ENCODE data around the gene CYP19A1.

CYP19A1 gene

GRCh38 chr15:51348688-51349087 lies 10.3 kb upstream of the CYP19A1 start:
- H3K79me2 ChIP-seq (ENCODE audit: insufficient read depth, low read depth), result no peaks in the 10 kb centered on the region
- no peaks in the 10 kb centered on the region for H3K27me3 ChIP-seq (ENCODE audit: insufficient read depth, low read depth)
- H3K36me3 ChIP-seq (ENCODE audit: insufficient read depth), result no peaks in the 10 kb centered on the region
- peaks cover 48% of the 10 kb centered on the region for H3K4me1 ChIP-seq (ENCODE audit: low read depth, poor library complexity, severe bottlenecking)
- H3K4me2 ChIP-seq, result peak overlapping the region; percentile 89
- H3K9ac ChIP-seq, result peak overlapping the region; percentile 7; the same call in 1 of the 2 replicates
- no peak overlapping the region for H3K4me3 ChIP-seq (IDR thresholded peaks at IDR 0.05; ENCODE audit: insufficient read depth, low read depth, low read length)
- no peaks in the 10 kb centered on the region for H4K20me1 ChIP-seq (ENCODE audit: insufficient read depth)
- no peak overlapping the region for H2AFZ ChIP-seq (ENCODE audit: low read depth)
- no peak for TF ChIP-seq CTCF (conservative IDR thresholded peaks at IDR 0.05; ENCODE audit: low read depth, low read length)
- H3K27ac ChIP-seq, result peak overlapping the region; percentile 66

- H3K4me1 ChIP-seq (ENCODE audit: low read depth, poor library complexity, severe bottlenecking), result peaks cover 46% of the 10 kb centered on the region
- no peak overlapping the region for H2AFZ ChIP-seq (ENCODE audit: low read depth)
- H3K4me2 ChIP-seq, result no peak overlapping the region
- H3K9ac ChIP-seq, result no peak overlapping the region
- H4K20me1 ChIP-seq (ENCODE audit: insufficient read depth), result no peaks in the 10 kb centered on the region
- H3K36me3 ChIP-seq (ENCODE audit: insufficient read depth), result no peaks in the 10 kb centered on the region
- no peaks in the 10 kb centered on the region for H3K79me2 ChIP-seq (ENCODE audit: insufficient read depth, low read depth)
- no peak for TF ChIP-seq CTCF (conservative IDR thresholded peaks at IDR 0.05; ENCODE audit: low read depth, low read length)
- no peak overlapping the region for H3K4me3 ChIP-seq (IDR thresholded peaks at IDR 0.05; ENCODE audit: insufficient read depth, low read depth, low read length)
- H3K27ac ChIP-seq, result no peak overlapping the region
- no peaks in the 10 kb centered on the region for H3K27me3 ChIP-seq (ENCODE audit: insufficient read depth, low read depth)
Measured at GRCh38 chr15:51346136-51346535, 7.7 kb upstream of the CYP19A1 start.

- H4K20me1 ChIP-seq (ENCODE audit: insufficient read depth), result no peaks in the 10 kb centered on the region
- no peak for TF ChIP-seq CTCF (conservative IDR thresholded peaks at IDR 0.05; ENCODE audit: low read depth, low read length)
- no peak overlapping the region for H3K4me3 ChIP-seq (IDR thresholded peaks at IDR 0.05; ENCODE audit: insufficient read depth, low read depth, low read length)
- H3K4me2 ChIP-seq, result no peak overlapping the region
- no peak overlapping the region for H3K9ac ChIP-seq
- H3K36me3 ChIP-seq (ENCODE audit: insufficient read depth), result no peaks in the 10 kb centered on the region
- H3K4me1 ChIP-seq (ENCODE audit: low read depth, poor library complexity, severe bottlenecking), result peaks cover 20% of the 10 kb centered on the region
- no peak overlapping the region for H2AFZ ChIP-seq (ENCODE audit: low read depth)
- H3K27ac ChIP-seq, result no peak overlapping the region
- no peaks in the 10 kb centered on the region for H3K27me3 ChIP-seq (ENCODE audit: insufficient read depth, low read depth)
- no peaks in the 10 kb centered on the region for H3K79me2 ChIP-seq (ENCODE audit: insufficient read depth, low read depth)
Measured at GRCh38 chr15:51343466-51343865, 5.1 kb upstream of the CYP19A1 start.

GRCh38 chr15:51342227-51342999 lies 4.0 kb upstream of the CYP19A1 start:
- H3K4me2 ChIP-seq, result no peak overlapping the region

More at GRCh38 chr15:51342227-51342999, 4.0 kb upstream of the CYP19A1 start:
- H3K4me1 ChIP-seq (ENCODE audit: low read depth, poor library complexity, severe bottlenecking), result peaks cover 15% of the 10 kb centered on the region
- no peak overlapping the region for H3K4me3 ChIP-seq (IDR thresholded peaks at IDR 0.05; ENCODE audit: insufficient read depth, low read depth, low read length)
- H3K36me3 ChIP-seq (ENCODE audit: insufficient read depth), result no peaks in the 10 kb centered on the region
- no peaks in the 10 kb centered on the region for H4K20me1 ChIP-seq (ENCODE audit: insufficient read depth)
- TF ChIP-seq CTCF (conservative IDR thresholded peaks at IDR 0.05; ENCODE audit: low read depth, low read length), result no peak
- H2AFZ ChIP-seq (ENCODE audit: low read depth), result no peak overlapping the region
- H3K27ac ChIP-seq, result no peak overlapping the region
- no peak overlapping the region for H3K9ac ChIP-seq
- no peaks in the 10 kb centered on the region for H3K27me3 ChIP-seq (ENCODE audit: insufficient read depth, low read depth)
- no peaks in the 10 kb centered on the region for H3K79me2 ChIP-seq (ENCODE audit: insufficient read depth, low read depth)

All from KMS-11 (cell line).